Right lobe of liver (tissue), 4 donors: ENCODE data around the gene INAFM2.

ENCODE experiments used
- CTCF ChIP-seq, 4 donors: fragments of 200-600 bp in 3 of 4; fragments of 450-650 bp in 1 of 4; IDR thresholded peaks; one replicate each; pipeline versions ENCODE4 v1.5.1 to v1.8.0; 2016 to 2022; ENCODE audit warnings: antibody characterized with exemption in 4 of 4, mild to moderate bottlenecking in 2 of 4
- POLR2A ChIP-seq: fragments of 450-650 bp; IDR thresholded peaks from one replicate; pipeline ENCODE4 v1.6.1; 2017; ENCODE audit warnings: antibody characterized with exemption, mild to moderate bottlenecking
- donor health status: DM: no; HTN: no; CAD: no.
- donor health status: DM: no; HTN: no; CAD: no.
- donor health status: DM: no; HTN: yes; CAD: no.

DNA sequence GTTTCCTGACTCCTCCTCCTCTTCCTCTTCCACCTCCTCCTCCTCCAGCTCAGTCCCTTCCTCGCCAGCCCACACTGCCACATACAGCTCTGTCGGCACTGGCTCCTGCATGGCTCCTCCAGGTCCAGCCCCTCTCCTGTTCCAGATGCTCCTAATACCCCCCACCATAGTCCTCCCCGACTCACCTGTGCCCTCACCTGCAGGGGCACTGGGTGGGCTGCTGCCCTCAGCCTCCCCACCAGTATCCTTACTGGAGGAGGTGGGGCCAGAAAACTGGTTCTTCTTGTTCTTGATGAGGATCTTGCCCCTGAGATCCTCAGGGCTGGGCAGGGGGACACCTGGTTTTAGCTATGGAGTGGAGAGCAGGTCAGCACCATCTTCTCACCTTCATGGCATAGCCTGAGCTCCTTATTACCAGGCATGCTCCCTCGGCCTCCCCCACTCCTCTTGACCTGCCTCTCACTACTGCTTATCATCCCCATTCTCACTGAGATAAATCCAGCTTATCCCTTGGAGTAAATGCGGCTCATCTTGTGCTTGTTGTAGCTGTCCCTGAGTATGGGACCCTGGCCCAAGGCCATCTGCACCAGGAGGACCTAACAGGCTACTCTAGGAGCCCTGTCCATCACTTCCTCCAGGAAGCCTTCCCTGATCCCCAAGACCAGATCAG lies 26.8 kb upstream of the INAFM2 start:
- no peak for TF ChIP-seq POLR2A
- TF ChIP-seq CTCF (IDR thresholded peaks at IDR 0.05) = no peak
